ENCODE results near the gene RABGAP1L. TPM values are rescaled to one million over a fixed set of nuclear protein-coding genes. Genes with fewer than 3 reads are reported as not detected.
"Not testable (repeated sequence)": the region's sequence is repeated elsewhere in the genome, so short reads cannot be mapped to it uniquely, and the experiment has no call there.

Gene RABGAP1L
- polyA plus RNA-seq (2012; ENCODE audit: low read depth, missing spikeins): 78.2 TPM

DNA sequence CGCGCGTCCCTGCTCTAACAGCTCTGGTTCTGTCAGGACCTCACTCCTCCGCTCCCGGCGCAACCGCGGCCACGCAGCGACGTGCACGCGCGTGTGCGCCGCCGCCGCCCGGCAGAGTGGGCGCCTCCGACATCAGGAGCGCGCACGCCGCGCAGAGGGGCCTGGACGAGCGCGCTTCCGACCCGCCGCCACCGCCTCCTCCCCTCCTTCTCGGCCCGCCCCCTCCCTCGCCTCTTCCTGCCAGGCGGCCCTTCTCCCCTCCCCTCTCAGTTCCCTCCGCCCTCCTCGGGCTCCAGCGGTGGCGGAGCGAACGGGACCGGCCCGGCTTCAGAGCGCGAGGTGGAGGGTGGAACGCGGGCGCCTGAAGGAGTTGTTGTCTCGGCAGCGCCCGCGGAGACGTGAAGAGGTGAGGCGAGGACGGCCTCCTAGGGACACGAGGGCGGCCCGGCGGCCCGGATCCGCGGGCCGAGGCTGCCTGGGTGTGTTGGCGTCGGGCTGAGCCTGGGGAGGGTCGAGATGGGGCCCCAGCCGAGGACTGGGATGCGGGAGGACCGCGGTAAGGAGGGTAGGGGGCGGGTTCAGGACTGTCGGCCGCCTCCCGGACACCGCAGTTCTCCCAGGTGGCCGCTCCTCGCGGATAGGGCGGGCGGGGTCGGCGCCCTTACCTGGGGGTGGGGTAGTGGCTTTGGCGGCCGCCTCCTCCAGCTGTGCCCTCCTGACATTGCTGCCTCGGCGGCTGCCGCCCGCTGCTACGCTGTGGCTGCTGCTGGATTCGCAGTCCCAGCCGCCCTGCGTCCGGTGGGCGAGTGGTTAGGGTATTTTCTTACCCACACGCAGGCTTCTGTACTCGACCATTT lies at the start of gene RABGAP1L:
RABGAP1L (plus strand) TSS at position 269 of the 857 bp plus-strand sequence.
- FAIRE-seq (peak; percentile 100), DNase-seq (ENCODE audit: insufficient read length, low spot score) (peak; percentile 74)
- TF ChIP-seq POLR2AphosphoS5 (IDR thresholded peaks at IDR 0.05; ENCODE audit: low read depth, low read length): peak; percentile 75; the same call in 1 of the 2 replicates
- no peak for TF ChIP-seq PAX5 (IDR thresholded peaks at IDR 0.05; ENCODE audit: insufficient read depth, low read length, severe bottlenecking)
- TF ChIP-seq TAF1 (IDR thresholded peaks at IDR 0.05; ENCODE audit: low read depth, low read length): no peak; the same call in 1 of the 2 replicates
- TF ChIP-seq POU2F2 (IDR thresholded peaks at IDR 0.05; ENCODE audit: low read depth, low read length): no peak
- peak; percentile 43; the same call in 1 of the 2 replicates for TF ChIP-seq SPI1 (IDR thresholded peaks at IDR 0.05; ENCODE audit: low read depth, low read length)
- TF ChIP-seq POLR2A (IDR thresholded peaks at IDR 0.05; ENCODE audit: low read depth, low read length): peak; percentile 78; the same call in 1 of the 2 replicates

DNA sequence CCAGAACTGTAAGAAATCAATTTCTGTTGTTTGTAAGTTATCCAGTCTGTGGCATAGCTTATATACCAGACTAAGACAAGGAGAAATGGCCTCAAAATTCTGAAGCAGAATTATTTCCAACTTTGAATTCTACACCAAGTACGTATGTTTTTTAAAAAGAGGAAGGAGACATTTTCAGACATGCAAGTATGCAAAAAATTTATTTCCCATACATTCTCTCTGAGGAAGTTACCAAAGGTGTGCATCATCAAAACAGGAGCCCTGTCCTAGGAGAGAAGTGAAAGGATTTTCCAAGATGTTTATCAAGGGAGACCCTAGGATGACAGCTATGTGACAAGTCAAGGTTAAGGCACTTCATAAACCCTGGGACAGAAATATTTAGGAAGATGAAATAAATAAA lies 49.3 kb upstream of the RABGAP1L start:
- no peak for TF ChIP-seq PAX5 (IDR thresholded peaks at IDR 0.05; ENCODE audit: insufficient read depth, low read length, severe bottlenecking)
- TF ChIP-seq SPI1 (IDR thresholded peaks at IDR 0.05; ENCODE audit: low read depth, low read length): peak; percentile 32; the same call in 1 of the 2 replicates
- FAIRE-seq (no peak), DNase-seq (ENCODE audit: insufficient read length, low spot score) (no peak)

DNA sequence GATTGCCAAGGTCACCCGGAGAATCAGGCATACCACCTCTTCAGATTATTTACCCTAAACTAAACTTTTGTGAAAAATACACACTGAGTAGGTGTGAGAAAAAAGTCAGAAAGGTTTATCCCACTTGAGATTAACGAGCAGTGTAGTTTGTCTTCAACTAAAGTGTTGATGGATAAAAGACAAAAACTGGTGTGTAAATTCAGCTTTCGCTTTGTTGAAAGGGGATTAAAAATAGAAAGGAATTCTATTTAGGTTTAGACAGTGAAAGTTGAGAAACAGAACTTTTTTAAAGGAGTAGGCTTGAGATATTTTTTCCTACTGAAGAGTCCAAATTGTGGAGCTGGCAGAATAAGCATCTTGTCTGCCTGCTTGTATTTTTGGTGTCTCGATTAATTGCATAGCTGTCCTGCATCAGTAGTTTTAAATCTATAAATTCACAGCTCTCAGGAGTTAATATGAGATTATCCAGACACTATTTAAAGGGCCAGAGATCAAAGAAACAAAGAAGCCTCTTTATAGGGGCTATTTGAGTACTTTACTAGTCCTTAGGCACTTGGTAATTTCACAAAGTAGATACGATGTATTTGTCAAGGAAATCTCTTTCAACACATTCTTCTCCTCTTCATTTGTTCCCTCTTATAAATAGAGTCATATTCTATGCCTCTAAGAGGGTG lies 46.7 kb upstream of the RABGAP1L start:
- no peak for DNase-seq (ENCODE audit: insufficient read length, low spot score)
- FAIRE-seq: no peak
- no peak for TF ChIP-seq POLR2AphosphoS5 (IDR thresholded peaks at IDR 0.05; ENCODE audit: low read depth, low read length)
- TF ChIP-seq POLR2A (IDR thresholded peaks at IDR 0.05; ENCODE audit: low read depth, low read length): no peak
- no peak for TF ChIP-seq TAF1 (IDR thresholded peaks at IDR 0.05; ENCODE audit: low read depth, low read length)
- TF ChIP-seq POU2F2 (IDR thresholded peaks at IDR 0.05; ENCODE audit: low read depth, low read length): no peak
- no peak for TF ChIP-seq SPI1 (IDR thresholded peaks at IDR 0.05; ENCODE audit: low read depth, low read length)
- no peak for TF ChIP-seq PAX5 (IDR thresholded peaks at IDR 0.05; ENCODE audit: insufficient read depth, low read length, severe bottlenecking)

DNA sequence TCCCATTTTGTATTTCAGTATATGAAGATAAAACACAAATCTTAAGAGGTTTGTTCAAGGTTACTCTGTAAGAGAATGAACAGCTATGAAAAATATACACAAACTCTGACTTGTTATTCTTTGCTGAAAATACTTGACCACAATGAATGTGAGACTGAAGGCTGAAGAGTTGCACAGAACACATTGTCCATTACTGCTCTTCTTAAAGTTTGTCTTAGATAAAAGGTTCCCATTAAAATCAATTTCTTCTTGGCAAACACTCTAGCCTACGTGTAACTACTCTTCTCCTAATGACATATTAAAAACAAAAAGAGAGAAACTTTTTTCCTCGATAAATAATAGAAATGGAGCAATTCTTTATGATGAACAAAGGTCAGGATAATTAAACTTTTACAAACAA lies 45.2 kb upstream of the RABGAP1L start:
- FAIRE-seq: no peak
- DNase-seq (ENCODE audit: insufficient read length, low spot score): no peak
- no peak for TF ChIP-seq POU2F2 (IDR thresholded peaks at IDR 0.05; ENCODE audit: low read depth, low read length)

DNA sequence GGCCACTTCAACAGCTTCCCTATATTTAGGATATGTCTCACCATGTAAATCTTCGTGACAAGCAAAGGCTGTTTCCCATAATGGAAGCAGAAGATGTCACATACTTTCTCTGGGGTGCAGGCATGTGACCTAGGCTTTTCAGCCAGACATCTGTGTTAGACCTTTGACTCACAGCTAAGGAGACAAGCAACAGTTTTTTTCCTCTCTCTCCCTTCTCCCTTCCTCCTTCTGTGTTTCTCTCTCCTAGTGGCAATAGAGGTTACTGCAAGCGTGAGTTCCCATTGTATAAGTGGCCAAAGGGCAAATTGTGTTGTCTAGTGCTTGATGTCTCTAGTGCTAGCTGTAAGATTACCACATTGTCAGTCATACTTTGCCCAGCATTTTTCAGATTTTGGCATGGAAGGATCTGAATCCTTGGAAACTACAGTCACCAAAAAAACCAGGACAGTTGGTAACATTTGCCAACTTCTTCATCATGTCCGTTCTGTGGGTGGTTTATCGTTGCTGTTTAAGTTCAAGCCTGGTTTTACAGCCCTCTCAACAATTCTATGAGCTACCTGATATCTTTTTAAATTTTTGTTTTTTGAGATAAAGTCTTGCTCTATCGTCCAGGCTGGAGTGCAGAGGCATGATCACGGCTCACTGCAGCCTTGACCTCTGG lies 44.4 kb upstream of the RABGAP1L start:
- DNase-seq (ENCODE audit: insufficient read length, low spot score) (no peak), FAIRE-seq (peak; percentile 95)
- no peak for TF ChIP-seq TAF1 (IDR thresholded peaks at IDR 0.05; ENCODE audit: low read depth, low read length)
- 0 out of 2 replicates have a peak, but pooled peaks have one; percentile 3 for TF ChIP-seq SPI1 (IDR thresholded peaks at IDR 0.05; ENCODE audit: low read depth, low read length)

DNA sequence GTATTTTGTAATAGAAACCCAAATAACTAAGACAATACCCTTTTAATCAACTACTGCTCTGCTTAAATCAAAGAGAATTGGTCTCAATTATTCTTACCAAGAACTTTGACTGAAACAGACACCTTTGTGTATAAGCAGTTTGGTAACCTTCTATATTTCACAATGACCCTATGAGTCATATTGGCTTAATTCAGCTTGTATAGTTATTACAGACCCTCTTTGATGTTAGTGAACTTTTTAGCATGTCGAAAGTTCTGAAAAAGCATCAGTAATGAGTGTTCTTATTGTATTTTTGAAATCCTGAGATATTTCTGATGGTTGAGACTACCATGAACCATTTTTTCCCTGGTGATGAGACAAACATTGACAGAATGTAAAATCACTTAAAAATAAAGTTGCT lies 43.3 kb upstream of the RABGAP1L start:
- TF ChIP-seq POLR2AphosphoS5 (IDR thresholded peaks at IDR 0.05; ENCODE audit: low read depth, low read length) (no peak), TAF1 (IDR thresholded peaks at IDR 0.05; ENCODE audit: low read depth, low read length) (no peak), POU2F2 (IDR thresholded peaks at IDR 0.05; ENCODE audit: low read depth, low read length) (no peak), PAX5 (IDR thresholded peaks at IDR 0.05; ENCODE audit: insufficient read depth, low read length, severe bottlenecking) (no peak), POLR2A (IDR thresholded peaks at IDR 0.05; ENCODE audit: low read depth, low read length) (no peak), SPI1 (IDR thresholded peaks at IDR 0.05; ENCODE audit: low read depth, low read length) (no peak)
- DNase-seq (ENCODE audit: insufficient read length, low spot score) (no peak), FAIRE-seq (no peak)

DNA sequence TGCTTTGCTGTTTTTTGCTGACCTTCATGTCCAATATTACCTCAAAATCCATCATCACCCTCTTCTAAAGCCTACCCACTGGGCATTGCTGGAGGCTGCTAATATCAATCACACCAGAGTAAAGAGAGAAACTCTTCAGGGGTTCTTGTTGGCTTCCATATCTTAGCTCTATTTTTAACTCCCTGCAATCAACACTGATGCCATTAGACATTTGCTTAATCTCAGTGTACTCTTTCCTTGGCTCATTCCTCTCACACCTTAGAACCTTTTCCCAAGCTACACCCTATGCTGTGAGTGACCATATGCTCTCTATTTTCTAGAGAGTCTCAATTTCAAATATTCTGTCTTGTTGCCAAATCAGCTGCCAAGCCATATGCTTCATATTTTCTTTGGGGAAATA lies 40.6 kb upstream of the RABGAP1L start:
- no peak for DNase-seq (ENCODE audit: insufficient read length, low spot score)
- TF ChIP-seq POLR2AphosphoS5 (IDR thresholded peaks at IDR 0.05; ENCODE audit: low read depth, low read length): no peak
- TF ChIP-seq PAX5 (IDR thresholded peaks at IDR 0.05; ENCODE audit: insufficient read depth, low read length, severe bottlenecking): no peak
- TF ChIP-seq POLR2A (IDR thresholded peaks at IDR 0.05; ENCODE audit: low read depth, low read length): no peak
- FAIRE-seq: no peak

DNA sequence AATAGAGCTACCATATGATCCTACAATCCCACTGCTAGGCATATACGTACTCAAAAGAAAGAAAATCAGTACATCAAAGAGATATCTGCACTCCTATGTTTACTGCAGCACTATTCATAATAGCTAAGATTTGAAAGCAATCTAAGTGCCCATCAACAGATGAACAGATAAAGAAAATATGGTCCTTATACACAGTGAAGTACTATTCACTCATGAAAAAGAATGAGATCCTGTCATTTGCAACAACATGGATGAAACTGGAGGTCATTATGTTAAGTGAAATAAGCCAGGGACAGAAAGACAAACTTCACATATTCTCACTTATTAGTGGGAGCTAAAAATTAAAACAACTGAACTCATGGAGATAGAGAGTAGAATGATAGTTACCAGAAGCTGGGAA lies 37.0 kb upstream of the RABGAP1L start:
- not testable (repeated sequence) for FAIRE-seq; DNase-seq (ENCODE audit: insufficient read length, low spot score)

DNA sequence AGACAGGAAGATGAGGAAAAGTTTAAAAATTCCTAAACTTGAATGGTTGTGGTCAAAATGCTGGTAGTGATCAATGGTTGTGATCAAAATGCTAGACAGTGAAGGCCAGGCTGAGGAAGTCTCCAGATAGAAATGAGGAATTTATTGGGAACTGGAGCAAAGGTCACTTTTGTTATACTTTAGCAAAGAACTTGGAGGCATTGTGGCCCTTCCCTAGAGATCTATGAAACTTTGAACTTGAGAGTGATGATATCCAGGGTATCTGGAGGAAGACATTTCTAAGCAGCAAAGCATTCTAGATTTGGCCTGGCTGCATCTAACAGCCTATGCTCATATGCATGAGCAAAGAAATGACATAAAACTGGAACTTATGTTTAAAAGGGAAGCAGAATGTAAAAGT lies 35.5 kb upstream of the RABGAP1L start:
- FAIRE-seq (no peak), DNase-seq (ENCODE audit: insufficient read length, low spot score) (no peak)
- TF ChIP-seq POLR2AphosphoS5 (IDR thresholded peaks at IDR 0.05; ENCODE audit: low read depth, low read length) (no peak), POLR2A (IDR thresholded peaks at IDR 0.05; ENCODE audit: low read depth, low read length) (no peak), TAF1 (IDR thresholded peaks at IDR 0.05; ENCODE audit: low read depth, low read length) (no peak), SPI1 (IDR thresholded peaks at IDR 0.05; ENCODE audit: low read depth, low read length) (no peak), POU2F2 (IDR thresholded peaks at IDR 0.05; ENCODE audit: low read depth, low read length) (no peak), PAX5 (IDR thresholded peaks at IDR 0.05; ENCODE audit: insufficient read depth, low read length, severe bottlenecking) (no peak)

DNA sequence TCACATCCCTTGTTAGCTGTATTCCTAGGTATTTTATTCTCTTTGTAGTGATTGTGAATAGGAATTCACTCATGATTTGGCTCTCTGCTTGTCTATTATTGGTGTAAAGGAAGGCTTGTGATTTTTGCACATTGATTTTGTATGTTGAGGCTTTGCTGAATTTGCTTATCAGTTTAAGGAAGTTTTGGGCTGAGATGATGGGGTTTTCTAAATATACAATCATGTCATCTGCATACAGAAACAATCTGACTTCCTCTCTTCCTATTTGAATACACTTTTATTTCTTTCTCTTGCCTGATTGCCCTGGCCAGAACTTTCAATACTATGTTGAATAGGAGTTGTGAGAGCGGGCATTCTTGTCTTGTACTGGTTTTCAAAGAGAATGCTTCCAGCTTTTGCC lies 32.1 kb upstream of the RABGAP1L start:
- not testable (repeated sequence) for FAIRE-seq; DNase-seq (ENCODE audit: insufficient read length, low spot score)
